Activated CD4-positive, alpha-beta T cell treated with anti-CD3 and anti-CD28 coated beads for 1 hour (primary cell): ENCODE measurements around the gene DGCR8.

Source experiments
- DNase-seq: peaks from one replicate; pipeline ENCODE4 v3.0.0-alpha.2; 2020

The DGCR8 gene

DNA sequence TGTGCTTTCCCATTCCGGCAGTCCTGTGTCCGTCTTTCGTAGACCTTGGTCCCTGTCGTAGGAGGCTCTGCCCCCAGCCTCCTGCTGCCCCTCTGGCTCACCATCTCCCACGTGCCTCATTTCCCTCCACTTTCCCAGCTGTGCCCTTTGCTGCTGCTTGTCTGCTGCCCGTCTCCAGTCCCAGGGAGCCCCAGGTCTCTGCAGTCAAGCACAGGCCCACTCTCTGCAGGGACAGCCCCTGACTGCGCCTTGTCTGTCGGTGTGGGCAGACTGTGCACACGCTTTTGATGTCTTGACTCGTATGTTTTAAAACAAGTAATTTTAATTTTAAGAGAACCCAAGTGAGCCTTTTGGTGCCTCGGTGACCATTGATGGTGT, 12.4 kb downstream of the DGCR8 start:
- DNase-seq = no peak

DNA sequence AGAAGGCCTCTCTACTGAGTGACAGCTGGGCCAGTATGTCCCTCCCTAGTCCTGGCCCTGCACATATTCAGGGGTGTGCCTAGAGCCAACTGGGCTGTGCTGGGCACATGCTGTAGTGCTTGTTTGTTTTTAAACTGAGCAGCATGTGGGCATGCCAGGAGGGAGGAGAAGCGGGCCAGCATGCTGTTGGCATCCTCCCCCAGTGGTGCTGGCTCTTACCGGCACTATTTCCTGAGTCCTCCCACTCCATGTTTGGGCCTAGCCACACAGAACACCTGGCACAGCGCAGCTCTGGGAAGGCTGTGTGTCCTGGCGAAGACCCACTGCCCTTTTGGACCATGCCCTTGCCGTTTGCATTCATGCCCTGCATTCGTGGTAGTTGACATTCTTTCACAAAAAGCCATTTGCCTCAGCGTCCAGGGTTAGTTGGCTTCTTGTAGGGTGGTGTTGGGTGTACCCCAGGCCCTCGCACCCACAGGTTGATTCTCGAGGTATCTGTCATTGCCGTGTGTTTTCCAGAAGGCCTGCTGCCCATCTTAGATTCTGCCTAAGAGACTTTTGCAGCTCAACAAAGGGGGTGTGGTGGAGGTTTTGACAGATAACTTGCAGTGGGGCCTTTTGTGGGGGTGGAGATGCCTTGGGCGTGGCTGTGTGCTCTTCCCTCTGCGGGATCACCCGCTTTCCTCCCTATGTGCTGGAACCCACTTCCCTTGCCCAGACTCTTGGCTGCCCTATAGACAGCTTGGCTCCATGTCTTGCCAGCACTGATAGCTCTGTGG, 13.6 kb downstream of the DGCR8 start:
- no peak for DNase-seq

DNA sequence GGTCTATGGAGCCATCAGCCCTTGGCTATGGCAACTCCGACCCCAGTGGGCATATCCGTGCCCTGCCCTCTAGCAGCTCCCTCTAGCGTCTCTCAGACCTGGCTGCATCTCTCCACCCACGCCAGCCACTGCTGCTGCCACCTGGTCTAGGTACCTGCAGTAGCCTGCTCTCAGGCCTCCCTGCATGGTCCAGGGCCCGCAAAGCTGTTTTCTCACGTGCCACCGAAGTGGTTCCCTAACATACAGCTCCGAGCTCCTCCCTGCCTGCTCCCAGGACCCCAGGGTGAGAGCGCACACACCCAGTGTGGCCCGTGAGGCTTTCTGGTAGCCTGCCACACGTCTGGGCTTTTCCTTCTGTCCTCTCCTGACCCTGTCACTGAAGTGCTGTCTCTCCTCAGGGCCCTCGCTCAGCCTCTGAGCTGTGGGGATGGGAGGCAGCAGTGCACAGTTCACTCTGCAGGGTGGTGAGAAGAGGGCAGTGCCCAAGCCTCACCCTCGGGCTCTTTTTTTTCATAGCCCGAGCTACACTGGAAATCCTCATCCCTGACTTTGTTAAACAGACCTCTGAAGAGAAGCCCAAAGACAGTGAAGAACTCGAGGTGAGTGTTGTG, 14.3 kb downstream of the DGCR8 start:
- no peak for DNase-seq

DNA sequence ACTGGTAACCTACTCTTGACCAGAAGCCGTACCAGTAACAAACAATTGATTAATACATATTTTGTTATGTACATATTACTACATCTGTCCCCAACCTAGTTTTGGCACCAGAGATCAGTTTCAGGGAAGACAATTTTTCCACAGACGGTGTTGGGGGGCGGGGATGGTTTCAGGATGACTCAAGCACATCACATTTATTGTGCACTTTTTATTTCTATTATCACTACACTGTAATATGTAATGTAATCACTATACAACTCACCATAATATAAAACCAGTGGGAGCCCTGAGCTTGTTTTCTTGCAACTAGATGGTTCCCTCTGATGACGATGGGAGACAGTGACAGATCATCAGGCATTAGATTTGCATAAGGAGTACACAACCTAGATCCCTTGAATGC, 15.5 kb downstream of the DGCR8 start:
- DNase-seq = no peak

DNA sequence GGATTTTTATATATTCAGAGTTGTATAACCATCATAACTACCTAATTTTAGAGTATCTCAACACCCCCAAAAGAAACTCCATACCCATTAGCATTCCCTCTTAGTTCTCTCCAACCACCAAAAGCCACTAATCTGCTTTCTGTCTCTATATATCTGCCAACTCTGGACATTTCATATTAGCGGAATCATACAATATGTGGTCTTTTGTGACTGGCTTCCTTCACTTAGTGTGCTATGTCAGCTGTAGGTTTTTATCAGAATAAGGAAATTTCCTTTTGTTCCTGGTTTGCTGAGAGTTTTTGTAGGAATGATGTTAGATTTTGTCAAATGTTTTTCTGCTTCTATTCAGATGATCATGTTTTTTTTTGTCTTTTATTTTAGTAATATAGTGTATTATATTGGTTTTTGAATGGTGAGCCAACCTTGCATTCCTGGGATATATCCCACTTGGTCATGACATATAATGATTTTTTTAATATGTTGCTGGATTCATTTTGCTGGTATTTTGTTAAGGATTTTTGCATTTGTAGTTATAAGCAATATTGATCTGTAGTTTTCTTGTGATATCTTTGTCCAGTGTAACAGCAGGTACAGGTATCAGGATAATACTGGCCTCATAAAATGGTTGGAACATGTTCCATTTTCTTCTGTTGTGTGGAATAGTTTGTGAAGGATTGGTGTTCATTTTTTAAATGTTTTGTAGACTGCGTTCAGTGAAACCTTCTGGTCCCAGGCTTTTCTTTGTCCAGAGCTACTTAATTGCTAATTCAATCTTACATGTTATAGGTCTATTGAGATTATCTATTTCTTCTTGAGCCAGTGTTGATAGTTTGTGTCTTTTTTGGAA, 16.8 kb downstream of the DGCR8 start:
- DNase-seq = no peak

DNA sequence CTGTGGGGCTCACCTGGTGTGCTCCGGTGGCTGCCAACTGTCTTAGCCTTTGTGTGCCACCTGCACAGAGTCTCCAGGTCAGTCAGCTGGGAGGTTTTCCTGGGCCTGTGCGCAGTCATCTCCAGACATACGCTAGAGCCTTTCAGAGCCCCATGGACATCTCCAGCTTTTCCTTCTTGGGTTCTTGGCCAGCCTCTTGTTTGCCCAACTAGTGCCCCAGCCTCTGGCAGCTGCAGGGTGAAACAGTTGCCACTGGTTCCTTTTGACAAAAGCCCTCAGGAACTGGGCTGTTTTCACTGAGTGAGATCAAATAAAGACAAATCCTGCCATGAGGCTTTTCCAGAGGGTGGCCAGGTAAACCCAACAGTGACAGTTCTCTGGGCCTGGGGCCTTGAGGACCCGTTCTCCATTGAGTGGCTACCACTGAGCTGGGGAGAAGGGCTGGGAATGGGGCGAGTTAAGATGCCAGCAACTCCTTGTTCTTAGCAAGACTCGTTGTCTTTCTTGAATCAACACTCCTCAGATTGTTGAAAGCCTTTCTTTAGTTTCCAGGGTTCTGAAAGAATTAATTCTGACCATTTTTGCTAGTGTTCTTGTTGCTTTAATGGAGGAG, 19.2 kb downstream of the DGCR8 start:
- no peak for DNase-seq

DNA sequence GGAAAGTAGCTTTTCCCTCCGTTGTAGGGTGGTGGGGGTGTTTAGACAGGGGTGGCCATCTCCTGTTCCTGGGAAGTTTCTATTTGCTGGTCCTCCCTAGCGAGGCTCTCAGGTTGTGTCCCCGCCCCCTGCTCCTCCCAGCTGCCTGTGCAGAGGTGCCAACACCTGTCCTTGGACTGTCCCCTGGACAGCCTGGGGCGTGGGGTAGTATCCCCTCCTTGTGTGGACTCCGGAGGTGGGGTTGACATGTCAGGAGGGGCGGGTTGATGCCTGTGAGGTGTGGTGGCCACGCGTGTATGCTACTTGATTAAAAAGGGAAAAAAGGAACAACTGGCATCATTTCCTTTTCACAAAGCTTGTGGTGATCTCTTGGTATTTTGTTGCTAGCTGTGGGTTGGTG, 21.6 kb downstream of the DGCR8 start:
- DNase-seq = no peak

DNA sequence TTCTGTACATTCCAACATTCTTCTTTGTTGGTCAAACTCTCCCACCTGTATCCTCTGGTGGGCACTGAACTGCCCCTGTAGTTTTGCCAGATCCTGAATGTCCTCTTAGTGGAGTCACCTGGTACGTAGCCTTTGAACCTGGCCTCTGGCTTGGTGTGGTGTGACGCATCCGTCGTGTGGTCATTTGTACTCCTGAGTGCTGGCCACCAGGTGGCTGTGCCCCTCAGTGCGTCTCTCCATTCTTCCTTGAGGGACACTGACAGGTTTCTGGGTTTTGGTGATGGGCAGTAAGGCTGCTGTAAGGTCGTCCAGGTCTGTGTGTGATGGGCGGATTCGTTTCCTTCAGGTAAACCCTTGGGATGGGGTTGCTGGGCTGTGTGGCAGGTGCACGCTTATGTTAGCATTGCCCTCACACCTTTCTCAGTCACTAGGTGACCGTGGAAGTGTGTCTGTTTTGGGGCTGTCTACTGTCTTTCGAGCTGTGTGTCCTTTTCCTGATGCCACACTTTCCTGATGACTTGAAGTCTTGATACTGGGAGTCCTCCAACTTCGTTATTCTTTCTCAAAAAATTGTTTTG, 22.3 kb downstream of the DGCR8 start:
- DNase-seq = no peak

DNA sequence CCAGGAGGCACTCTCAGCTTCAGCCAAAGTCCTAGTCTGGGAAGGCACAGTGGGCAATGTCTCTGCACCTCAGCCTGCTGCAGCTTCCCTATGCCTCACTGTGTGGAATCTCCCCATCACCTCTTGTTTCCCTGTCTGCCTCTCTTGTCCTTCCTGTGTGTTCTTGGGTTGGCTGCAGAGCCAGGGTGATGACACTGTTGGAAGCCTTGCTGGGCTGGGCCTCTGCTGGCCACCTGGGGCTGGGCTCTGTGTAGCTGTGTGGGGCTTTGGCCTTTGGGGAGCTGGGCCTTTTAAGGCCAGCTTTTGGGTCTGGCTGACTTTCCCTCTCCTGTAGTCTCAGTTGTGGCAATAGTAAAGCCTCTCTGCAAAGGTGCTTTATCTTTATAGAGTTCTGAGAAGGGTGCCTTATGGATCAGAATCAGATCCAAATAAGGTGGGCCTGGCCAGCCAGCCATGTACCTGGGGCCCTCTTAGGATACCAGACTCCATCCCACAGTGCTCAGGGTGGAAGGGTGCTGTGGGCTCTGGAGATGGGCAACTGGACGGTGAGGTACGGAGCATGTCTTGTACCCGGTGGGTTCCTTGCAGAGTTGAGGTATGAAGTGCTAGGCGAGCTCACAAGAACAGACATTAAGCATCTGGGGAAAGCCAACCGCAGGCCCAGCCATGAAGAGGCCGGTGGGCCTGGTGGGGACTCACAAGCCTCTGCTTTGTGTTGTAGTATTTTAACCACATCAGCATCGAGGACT, 25.6 kb downstream of the DGCR8 start:
- no peak for DNase-seq

DNA sequence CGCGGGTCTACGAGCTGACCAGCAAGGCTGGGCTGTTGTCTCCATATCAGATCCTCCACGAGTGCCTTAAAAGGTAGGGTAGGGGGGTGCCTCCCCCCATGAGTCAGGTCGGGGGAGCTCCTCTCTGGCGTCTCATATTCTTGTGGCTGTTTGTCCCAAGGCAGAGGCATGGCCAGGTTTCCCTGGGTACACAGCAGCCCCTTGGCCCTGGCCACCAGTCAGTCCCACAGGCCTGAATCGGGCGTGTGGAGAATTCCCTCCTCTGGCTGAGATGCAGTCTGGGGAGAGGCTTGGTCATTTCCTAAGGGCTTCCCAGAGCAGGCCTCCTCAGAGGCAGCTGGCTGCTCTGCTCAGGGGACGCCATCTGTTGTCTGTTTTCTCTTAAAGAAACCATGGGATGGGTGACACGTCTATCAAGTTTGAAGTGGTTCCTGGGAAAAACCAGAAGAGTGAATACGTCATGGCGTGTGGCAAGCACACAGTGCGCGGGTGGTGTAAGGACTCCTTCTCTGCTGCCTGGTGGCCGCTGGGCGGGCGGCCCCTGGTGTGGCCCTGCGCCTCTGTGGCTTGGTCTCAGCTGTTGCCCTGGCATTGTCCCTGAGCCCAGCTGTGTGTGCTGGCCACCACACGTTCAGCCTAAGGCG, 26.3 kb downstream of the DGCR8 start:
- DNase-seq = no peak

DNA sequence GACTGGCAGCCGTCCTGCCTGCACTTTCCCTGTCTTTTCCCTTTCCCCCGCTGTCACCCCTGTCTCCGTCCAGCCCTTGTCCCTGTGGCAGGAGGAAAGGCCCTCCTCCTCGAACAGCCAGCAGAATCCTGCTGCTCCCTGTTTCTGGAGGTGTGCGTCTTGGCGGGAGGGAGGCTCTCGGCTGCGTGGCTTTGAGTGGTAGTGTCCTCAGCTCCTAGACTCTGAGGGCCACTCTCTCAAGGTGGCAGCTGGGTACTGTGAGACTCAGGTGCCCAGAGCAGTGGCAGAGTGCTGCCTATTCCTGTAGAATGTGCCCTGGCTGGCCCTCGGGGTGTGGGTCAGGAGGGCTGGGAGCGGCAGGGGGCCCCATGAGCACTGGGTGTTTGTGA, 26.8 kb downstream of the DGCR8 start:
- DNase-seq = no peak

DNA sequence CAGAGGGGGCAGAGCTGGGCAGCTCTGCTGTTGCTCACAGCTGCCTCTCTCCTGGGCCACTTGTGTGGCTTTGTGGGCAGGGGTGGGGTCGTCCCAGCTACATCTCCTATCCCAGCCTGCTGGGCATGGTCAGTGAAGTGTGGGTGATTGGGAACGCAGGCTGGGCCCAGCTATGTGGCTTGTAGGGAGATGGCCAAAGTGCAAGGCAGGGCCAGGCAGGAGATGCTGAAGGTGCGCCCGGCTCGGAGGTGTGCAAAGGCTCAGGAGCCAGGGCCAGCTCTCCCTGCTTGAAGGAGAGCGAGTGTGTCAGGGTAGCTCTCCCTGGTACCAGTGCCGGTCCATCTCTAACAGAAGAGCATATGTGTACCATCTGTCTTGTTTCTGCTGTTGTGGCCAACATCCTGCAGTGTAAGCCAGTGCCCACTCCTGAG, 27.4 kb downstream of the DGCR8 start:
- DNase-seq = no peak

DNA sequence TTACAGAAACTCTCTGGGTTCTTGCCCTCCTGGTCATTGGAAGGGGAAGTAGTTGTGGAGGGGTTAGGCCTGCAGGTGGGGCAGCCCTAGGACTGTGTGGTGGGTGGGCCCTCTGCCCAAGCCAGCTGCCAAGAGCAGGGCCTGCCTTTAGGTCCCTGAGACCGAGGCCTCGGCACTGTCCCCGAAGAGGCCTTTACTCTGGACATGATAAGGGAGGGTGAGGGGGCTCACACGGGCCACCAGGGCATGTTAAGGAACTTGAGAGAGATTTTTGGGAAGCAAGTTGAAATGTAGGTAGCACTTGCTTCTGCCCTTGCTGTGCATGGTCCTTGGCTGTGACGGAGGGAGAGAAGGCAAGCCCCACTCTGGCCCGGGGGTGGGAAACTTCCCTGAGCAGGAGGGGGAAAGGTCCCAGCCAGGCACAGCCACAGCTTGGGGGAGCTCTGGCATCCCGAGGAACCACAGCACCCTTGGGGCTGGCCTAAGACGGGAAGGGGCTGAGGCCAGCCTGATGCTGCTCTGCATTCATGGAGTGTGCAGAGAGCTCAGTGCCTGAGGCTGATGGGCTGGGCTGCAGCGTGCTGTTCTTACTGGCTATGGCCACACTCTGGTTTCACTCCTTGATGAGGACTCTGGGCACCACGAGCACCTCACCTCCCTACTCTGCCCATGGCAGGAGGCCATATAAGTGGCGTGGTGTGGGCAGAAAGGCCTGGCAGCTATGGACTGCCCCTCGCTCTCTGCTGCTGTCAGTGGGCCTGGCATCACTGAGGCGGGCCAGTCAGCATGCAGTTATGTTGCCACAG, 28.1 kb downstream of the DGCR8 start:
- no peak for DNase-seq

DNA sequence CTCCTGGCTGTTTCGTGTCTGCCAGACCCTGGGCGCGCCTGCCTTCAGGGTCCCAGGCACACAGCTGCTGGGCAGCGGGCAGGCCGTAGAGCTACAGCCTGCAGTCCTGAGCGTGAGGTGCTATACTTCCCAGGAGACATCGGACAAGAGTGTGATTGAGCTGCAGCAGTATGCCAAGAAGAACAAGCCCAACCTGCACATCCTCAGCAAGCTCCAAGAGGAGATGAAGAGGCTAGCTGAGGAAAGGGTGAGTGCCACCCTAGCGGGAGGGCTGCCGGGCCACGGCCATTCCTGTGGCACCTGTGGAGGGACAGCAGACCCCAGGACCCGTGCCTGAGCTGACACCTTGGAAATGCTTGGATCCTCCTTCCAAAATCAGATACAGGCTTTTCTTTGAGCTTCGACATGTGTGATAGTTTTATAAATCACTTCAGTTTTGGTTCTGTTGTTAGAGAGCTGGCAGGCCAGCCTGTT, 28.8 kb downstream of the DGCR8 start:
- DNase-seq = no peak

DNA sequence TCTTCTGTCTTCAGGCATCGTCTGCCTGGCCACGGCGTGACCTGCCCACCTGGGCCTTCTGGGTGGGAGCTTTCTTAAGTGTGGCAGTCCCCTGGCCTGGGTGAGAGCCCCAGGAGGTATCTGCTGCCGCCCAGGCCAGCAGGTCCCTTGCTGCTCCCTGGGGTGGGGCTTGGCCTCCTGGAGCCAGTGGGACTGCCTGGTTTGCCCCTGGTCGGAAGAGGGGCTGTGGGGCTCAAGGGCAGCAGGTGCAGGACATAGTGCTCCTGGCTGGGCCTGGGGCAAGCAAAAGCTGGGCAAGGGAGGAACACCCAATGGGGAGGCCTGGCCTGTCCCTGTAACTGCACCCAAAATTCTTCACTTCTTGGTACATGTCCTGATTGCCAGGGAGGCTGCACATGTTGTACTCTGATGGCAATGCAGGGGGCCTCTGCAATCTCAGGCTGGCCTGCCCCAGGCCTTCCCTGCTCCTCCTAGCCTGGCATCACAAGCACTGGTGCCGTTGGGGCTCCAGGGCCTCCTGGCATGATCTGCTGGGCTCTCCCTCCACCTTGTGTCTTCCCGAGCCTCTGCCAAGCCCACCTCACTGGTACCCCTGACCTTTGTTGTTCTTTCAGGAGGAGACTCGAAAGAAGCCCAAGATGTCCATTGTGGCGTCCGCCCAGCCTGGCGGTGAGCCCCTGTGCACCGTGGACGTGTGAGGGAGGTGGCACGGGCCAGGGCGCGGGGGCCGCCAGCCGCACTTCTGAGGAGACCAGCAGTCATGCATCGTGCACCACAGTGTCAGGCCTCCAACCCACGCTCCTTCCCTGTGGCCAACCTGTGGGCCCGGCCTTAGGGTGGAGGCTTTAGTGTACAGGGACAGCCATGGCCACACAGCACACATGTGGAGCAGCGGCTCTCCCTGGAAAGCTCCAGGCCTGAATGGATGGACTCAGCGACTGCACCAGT, 29.6 kb downstream of the DGCR8 start:
- DNase-seq = no peak

DNA sequence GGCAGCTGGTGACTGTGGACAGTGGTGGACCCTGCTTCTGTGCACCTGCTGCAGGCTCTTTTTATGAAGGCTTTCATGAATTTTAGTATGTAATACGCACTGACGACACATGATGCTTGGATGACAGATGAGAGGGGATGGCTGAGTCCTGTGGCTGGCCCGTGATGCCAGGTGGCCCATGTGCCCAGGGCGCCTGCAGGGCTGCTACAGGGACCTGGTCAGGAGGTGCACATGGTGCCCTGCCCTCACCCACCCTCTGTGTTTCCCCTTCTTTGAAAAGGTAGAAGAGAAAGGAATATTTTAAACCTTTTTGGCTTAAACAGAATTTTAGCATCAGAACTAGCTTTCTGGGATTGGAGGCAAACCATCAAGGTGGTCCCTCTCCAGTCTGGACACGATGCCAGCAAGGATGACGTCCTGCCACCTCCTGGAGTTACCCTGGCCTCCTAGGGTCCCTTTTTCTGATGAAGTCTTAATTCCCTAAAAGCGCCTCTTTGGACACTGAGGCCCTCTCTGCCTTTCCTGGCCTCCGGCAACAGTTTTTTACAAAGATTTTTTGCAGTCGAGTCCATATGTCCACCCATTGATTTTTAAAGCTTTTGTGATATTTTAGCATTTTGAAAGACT, 30.4 kb downstream of the DGCR8 start:
- DNase-seq = no peak

DNA sequence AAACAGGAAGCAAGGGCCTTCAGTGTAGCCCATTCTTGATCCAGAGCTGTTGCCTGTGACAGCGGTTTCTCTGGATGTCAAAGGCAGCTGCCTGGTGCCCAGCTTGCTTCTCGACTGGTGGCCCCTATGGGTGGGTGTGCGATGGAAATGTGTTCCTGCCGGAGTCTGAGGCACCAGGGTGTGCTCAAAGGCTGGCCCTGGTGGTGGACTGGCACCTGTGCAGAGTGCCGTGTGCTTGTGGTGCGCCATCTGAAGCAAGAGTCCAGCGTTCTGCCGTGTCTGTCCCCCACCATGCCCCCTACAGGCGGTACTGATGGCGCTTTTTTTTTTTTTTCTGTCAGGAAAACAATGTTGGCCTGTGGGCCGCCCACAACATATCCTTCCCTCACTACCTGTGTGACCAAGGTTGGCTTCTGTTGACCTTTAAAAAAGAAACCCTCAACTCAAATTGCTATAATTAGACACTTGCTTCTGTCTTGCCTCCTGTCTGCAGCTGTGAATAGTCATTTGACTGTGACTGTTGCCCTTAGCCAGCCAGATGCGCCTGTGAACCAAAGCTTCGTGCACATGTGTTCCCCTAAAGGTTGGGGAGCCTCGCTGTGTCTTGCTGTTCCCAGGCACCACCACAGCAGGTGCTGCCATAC, 31.1 kb downstream of the DGCR8 start:
- DNase-seq = no peak
